Stimulated activated naive CD4-positive, alpha-beta T cell treated with Interleukin-2 at 50 U/mL for 16 hours (primary cell): ENCODE results near the gene ZBED4.

ENCODE experiments used
- DNase-seq: peaks from one replicate; lab custom pipeline; 2025; lab: John Stamatoyannopoulos, UW

ZBED4 gene

DNA sequence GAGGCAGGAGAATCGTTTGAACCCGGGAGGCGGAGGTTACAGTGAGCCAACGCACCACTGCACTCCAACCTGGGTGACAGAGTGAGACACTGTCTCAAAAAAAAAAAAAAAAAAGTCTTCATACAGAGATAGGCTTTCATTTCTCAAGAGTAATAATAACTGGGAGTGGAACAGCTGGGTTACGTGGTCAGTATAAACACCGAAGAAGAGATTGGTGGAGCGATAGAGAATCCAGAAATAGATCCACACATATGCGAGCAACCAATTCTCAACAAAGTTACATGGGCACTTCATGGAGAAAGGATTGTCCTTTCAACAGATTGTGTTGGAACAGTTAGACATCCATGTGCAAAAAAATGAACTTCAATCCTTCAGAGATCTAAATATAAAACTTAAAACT, 24.6 kb downstream of the ZBED4 start:
- no peak for DNase-seq

GRCh38 chr22:49879871-49880270, 26.2 kb downstream of the ZBED4 start:
- no peak for DNase-seq

- DNase-seq, result no peak
Measured at GRCh38 chr22:49880281-49880680, 26.6 kb downstream of the ZBED4 start.

GRCh38 chr22:49881856-49882255, 28.2 kb downstream of the ZBED4 start:
- no peak for DNase-seq

- no peak for DNase-seq
Measured at GRCh38 chr22:49882519-49883293, 29.1 kb downstream of the ZBED4 start.

DNA sequence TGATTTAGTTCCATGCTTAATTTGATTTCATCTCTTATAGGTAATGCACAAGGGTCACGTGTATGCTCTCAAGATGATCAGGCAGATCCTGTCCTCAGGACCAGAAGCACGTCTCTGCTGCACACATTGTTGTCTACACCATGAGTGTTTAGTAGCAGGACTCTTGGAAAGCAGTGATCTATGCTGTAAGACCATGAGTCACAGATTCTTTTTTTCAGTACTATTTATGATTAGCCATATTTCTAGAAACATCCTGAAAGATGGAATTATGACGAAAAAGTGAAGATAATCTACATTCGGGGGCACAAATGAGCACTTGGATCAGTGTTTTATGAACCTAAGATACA, 29.6 kb downstream of the ZBED4 start:
- no peak for DNase-seq

DNA sequence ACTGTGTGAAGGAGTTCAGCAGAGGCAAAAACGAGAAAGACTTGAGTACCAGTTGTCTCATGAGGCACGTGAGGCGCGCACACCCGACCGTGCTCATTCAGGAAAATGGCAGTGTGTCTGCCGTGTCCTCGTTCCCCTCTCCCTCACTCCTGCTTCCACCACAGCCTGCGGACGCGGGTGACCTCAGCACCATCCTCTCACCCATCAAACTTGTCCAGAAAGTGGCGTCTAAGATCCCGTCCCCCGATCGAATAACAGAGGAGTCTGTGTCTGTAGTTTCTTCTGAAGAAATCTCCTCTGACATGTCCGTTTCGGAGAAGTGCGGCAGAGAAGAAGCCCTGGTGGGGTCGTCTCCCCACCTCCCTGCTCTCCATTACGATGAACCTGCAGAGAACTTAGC, 30.4 kb downstream of the ZBED4 start:
- no peak for DNase-seq

- no peak for DNase-seq
Measured at GRCh38 chr22:49884503-49885260, 31.0 kb downstream of the ZBED4 start.

GRCh38 chr22:49885281-49885680, 31.6 kb downstream of the ZBED4 start:
- DNase-seq, result no peak

GRCh38 chr22:49885881-49886280, 32.2 kb downstream of the ZBED4 start:
- no peak for DNase-seq

GRCh38 chr22:49886346-49887063, 32.9 kb downstream of the ZBED4 start:
- DNase-seq, result no peak

DNA sequence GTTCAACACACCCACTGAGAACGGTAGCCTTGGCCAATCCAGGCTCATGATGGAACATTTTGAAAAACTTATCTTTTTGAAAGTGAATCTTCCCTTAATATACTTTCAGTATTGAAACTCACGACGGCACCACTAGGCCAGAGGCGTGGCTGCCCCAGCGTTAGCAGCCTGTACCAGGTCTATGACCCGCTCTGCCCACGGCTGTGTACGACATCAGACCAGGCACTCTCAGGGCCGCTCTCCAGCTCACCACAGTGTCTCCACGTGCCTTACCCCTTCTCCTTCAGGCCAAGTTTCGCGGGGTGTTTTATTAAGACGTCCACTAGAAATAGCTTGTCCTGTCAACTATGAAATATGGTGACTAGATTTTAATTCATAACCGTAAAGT, 33.4 kb downstream of the ZBED4 start:
- no peak for DNase-seq

DNA sequence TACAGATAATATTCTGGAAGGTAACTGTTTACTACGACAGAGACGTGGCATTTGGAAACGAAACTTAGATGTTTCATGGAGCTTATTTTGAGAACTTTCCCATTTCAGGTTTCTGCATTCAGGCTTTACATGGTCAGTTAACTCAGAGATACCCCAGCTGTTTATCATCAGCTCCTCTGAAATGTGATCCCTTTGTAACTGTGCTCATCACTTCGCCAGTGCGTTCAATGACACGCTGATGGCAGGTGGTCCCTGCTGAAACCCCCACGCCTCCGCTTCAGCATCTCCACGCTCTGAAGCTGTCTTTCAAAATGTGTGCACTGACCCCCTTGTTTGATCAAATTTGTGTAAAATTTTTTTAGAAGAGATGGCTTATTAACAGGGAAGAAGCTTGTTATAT, 34.1 kb downstream of the ZBED4 start:
- DNase-seq, result no peak

DNA sequence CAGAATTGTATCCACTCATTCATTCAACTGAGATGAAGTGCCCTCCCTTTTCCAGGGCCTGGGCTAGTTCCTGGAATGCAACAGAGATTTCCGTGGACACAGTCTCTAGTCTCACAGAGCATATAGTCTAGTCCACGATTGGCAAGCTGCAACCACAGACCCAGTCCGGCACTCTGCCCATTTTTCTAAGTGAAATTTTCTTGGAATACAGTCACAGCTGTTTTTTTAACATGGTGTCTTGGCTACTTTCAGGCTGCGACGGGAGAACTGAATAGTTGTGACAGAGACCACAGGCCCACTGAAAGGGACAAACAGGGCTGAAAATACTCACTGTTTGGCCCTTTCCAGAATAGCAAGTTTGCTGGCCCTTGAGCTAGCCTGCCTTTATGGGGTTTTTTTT, 35.4 kb downstream of the ZBED4 start:
- DNase-seq, result no peak

DNA sequence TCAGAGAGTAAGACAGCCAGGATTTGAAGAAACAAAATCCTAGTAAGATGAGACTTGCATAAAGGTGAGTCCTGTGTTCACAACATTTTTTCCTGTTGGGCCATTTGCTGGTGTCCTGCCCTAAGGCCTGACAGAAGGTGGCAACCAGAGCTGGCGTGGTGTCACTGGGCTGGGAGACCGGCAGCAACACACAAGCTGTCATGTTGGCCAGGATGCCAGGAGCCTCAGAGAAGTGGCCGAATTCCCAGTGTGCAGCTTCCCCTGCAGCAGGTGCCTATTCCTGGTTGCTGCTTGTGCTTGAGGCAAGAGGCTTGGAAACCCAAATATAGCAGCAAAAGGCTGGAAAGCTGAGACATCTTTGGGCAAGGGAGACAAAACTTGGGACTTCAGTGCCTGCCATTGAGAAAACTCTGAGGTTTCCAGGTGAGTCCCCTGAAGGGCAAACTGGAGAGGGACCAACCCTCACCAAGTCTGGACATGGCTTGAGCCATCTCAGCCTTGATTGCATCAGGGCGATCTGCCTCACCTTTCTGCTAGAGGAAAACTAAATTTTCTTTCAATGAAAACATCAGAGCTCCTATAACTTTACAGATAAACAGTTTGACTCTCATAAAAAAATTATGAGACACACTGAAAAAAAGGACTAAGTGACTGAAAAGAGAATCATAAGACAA, 38.7 kb downstream of the ZBED4 start:
- no peak for DNase-seq

- DNase-seq, result no peak
Measured at GRCh38 chr22:49893025-49893424, 39.4 kb downstream of the ZBED4 start.

DNA sequence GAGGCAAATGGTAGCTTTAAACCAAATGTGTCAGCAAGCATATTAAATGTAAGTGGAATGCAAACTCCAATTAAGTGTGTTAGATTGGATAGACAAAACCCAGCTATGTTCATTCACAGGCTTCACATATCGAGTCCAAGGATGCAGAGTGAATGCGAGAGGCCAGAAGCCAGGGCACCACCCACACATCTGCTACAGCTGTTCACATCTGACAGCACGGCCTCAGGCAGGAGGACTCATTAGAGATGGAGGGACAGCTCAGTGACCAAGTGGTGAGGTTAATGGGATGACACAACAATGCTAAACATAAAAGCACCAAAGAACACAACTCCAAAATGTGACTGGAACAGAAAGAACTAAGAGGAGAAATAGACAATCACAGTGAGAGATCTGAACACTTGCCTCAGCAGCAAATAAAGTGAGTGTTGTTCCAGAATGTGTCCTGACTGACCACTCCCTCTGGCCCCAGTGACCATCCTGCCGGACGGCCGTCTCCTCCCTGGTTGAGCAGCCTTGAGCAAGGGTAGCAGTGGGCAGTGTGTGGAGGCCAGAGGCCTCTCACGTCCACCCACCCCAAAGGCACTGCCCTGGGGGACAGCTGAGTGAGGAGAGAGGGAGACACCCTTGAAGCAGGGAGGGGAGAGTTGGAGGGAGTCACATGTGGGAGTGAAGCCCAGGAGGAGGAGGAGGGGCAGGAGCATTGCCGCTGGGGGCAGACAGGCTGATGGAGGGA, 40.8 kb downstream of the ZBED4 start:
- DNase-seq, result no peak

GRCh38 chr22:49896201-49896600, 42.6 kb downstream of the ZBED4 start:
- no peak for DNase-seq

GRCh38 chr22:49897015-49897684, 43.5 kb downstream of the ZBED4 start:
- no peak for DNase-seq

DNA sequence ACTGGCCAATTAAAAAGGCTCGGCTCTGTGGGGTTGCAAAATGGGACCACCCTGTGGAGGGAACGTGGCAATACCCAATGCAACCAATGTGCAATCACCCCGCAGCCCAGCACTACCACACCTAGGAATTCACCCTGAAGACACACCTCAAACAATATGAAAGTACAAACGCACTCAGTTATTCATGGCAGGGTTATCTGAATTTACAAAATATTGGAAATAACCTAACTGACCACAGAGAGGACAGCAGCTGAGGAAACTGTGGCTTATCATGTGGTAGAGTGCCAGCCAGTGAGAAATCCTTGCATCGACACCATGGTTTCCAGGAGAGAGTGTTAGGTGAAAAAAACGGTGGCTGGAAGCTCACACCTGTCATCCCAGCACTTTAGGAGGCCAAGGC, 45.9 kb downstream of the ZBED4 start:
- DNase-seq, result no peak
